Cardiac fibroblast (primary cell): Measurements from ENCODE around the gene GDI1.

Source experiments
- DNase-seq, 2 donors: peaks; one replicate each; pipeline versions ENCODE4 v3.0.0 to v3.0.0-alpha.2; 2010; ENCODE audit warnings: low read depth in 2 of 2
- H3K4me3 ChIP-seq, 2 donors: replicated peaks in 1 of 2; 1 replicate in 1 of 2; 2 replicates in 1 of 2; pipeline ENCODE4 v1.5.1; 2011; ENCODE audit warnings: low read depth in 2 of 2, low read length in 2 of 2, mild to moderate bottlenecking in 2 of 2, moderate library complexity in 1 of 2
- TF ChIP-seq, protein P1 (sequence below): IDR thresholded peaks from one replicate; pipeline ENCODE4 v1.5.1; 2011; ENCODE audit warnings: low read depth, mild to moderate bottlenecking, low read length, inconsistent platforms

GDI1 gene

DNA sequence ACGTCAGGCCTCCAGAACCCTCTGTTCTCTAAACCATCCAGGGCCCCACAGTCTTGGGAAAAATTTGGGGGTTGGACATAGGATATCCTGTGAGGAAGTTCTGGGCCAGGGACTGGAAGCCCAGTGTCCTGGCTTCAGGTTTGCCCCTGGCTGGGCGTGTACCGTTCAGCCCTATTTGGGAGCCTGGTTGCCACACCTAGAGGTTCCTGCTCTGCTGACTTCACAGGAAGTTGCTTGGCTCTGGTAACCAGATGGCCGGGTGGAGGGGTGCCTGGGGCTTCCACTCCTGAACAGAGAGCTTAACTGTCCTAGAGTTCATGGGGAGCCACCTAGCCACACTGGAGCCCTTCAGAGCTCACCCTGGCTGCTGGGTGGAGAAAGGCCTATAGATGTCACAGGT, 24.5 kb upstream of the GDI1 start:
- H3K4me3 ChIP-seq = peak overlapping the region; percentile 50 to 68
- DNase-seq = peak; percentile 13 to 17

DNA sequence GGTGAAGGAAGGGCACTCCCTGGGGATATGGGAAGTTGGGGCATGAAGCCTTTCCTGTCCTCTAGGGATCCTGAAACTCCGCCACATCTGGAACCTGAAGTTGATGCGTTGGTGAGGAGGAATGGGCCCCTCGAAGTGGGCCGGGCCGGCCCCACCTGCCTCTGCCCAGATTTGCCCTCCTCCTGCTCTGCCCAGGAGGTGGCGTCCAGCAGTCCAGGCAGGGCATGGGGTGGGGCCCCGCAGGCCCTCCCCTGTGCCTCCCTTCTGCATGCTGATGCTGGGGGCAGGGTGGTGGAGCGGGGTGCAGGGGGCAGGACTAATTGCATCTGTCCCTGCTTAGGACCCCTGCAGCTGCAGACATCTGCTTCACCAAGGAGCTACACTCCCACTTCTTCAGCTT, 23.8 kb upstream of the GDI1 start:
- DNase-seq = no peak
- TF ChIP-seq, protein P1, sequence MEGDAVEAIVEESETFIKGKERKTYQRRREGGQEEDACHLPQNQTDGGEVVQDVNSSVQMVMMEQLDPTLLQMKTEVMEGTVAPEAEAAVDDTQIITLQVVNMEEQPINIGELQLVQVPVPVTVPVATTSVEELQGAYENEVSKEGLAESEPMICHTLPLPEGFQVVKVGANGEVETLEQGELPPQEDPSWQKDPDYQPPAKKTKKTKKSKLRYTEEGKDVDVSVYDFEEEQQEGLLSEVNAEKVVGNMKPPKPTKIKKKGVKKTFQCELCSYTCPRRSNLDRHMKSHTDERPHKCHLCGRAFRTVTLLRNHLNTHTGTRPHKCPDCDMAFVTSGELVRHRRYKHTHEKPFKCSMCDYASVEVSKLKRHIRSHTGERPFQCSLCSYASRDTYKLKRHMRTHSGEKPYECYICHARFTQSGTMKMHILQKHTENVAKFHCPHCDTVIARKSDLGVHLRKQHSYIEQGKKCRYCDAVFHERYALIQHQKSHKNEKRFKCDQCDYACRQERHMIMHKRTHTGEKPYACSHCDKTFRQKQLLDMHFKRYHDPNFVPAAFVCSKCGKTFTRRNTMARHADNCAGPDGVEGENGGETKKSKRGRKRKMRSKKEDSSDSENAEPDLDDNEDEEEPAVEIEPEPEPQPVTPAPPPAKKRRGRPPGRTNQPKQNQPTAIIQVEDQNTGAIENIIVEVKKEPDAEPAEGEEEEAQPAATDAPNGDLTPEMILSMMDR = no peak

More for the DNA sequence above, 24.5 kb upstream of the GDI1 start:
- TF ChIP-seq, protein P1 = no peak

DNA sequence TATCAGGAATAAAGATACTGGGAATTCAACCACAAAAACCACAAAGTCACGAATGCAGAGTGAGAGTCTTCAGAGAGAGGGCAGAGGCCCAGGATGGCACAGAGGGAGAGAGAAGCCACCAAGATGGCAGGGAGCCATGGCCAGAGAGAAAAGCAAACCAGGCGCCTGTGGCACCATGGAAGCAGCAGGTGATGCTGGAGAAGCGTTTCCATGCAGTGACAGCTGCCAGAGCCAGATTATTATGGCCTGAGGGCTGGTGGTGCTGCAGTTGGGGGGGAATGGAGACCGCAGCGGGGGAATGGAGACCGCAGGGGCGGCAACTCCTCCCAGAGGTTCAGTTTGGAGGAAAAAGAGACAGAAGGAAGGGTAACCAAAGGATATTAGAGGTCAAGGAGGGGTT, 19.8 kb upstream of the GDI1 start:
- DNase-seq = no peak
- no peak overlapping the region for H3K4me3 ChIP-seq
- TF ChIP-seq, protein P1 = no peak

More for the DNA sequence above, 23.8 kb upstream of the GDI1 start:
- H3K4me3 ChIP-seq = no peak overlapping the region

DNA sequence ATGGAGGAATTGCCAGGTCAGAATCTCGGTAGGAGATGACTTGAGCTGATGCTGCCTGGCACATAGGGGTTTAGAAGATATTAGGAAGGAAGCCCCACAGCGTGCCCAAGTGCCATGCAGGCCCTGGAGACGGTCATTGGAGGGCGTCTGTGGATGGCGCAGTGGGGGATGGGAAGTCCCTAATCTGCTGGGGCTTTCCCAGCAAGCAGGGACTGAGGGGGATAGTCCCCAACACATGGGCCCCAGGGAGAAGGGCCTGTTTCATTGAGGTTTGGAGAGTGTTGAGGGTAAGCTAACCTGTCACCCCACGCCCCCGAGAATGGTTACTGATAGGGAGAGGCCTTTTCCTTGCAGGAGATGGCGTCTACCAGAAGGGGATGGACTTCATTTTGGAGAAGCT, 17.8 kb upstream of the GDI1 start:
- no peak overlapping the region for H3K4me3 ChIP-seq

DNA sequence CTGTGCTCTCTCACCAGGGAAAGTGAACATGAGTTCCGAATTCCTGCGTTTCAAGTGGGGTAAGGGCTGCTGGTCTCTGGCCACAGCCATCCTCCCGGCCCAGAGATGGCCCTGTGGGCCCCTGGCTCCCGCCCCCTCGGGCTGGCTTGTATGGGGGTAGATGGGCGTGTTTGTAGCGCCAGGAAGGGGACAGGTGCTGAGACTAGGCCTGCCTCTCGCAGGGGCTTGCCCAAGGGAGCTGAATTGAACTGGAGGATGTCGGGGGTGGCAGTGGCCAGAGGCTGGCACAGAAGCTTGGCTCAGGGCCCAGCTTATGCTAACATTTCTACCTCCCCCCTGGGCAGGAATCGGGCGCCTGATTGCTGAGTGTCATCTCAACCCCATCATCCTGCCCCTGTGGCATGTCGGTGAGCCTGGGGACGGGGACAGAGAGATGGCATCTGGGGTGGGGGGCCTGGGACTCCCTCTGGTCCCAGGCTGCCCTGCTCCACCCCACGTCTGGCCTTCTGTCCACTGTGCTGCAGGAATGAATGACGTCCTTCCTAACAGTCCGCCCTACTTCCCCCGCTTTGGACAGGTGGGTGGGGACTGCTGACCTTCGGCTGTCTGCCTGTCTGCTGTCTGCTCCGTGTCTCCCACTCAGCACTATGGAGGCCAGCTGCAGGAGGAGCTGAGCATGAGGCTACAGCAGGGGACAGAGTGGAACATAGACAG, 17.1 kb upstream of the GDI1 start:
- H3K4me3 ChIP-seq = no peak overlapping the region
- TF ChIP-seq, protein P1 = no peak
- DNase-seq = no peak

More for the DNA sequence above, 17.8 kb upstream of the GDI1 start:
- no peak for DNase-seq
- TF ChIP-seq, protein P1 = no peak

DNA sequence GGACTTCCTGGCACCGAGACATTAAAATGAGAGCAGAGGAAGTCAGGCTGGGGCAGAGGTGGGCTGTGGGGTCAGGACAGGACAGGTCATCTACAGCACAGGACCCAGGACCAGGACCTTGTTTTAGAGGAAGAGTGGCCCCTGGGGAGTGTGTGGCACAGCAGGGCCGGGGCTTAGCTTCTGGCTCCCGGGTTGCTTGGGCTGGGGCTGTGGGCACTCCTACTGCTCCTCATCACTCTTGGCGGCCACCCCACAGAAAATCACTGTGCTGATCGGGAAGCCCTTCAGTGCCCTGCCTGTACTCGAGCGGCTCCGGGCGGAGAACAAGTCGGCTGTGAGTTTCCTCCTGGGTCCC, 16.6 kb upstream of the GDI1 start:
- TF ChIP-seq, protein P1 = no peak
- H3K4me3 ChIP-seq = no peak overlapping the region
- no peak for DNase-seq
